Immature natural killer cell (primary cell): ENCODE results near the gene MIS18A. TPM values are rescaled to one million over a fixed set of nuclear protein-coding genes. Genes with fewer than 3 reads are reported as not detected.

Source experiments
- DNase-seq, 3 donors: peaks; one replicate each; pipeline ENCODE4 v3.0.0; 2022; ENCODE audit warnings: mixed read lengths in 1 of 3
- H3K27ac Mint-ChIP-seq, 6 donors: one replicate each; pipeline ENCODE4 v1.8.0; 2020; ENCODE audit warnings: mixed read lengths in 6 of 6, mild to moderate bottlenecking in 5 of 6, inconsistent platforms in 4 of 6, moderate library complexity in 3 of 6
- H3K27me3 Mint-ChIP-seq, 3 donors: one replicate each; pipeline ENCODE4 v1.8.0; 2020 to 2021; ENCODE audit warnings: low read depth in 3 of 3, mild to moderate bottlenecking in 3 of 3, mixed read lengths in 3 of 3, moderate library complexity in 3 of 3, inconsistent platforms in 1 of 3
- H3K36me3 Mint-ChIP-seq, 3 donors: one replicate each; pipeline ENCODE4 v1.8.0; 2020; ENCODE audit warnings: mixed read lengths in 3 of 3, inconsistent platforms in 2 of 3, mild to moderate bottlenecking in 2 of 3
- H3K4me1 Mint-ChIP-seq, 2 donors: one replicate each; pipeline ENCODE4 v1.8.0; 2020; ENCODE audit warnings: inconsistent platforms in 2 of 2, mild to moderate bottlenecking in 2 of 2, mixed read lengths in 2 of 2, moderate library complexity in 1 of 2
- H3K4me3 Mint-ChIP-seq, 5 donors: one replicate each; pipeline ENCODE4 v1.8.0; 2020; ENCODE audit warnings: mild to moderate bottlenecking in 5 of 5, mixed read lengths in 5 of 5, inconsistent platforms in 3 of 5, moderate library complexity in 3 of 5
- H3K9me3 Mint-ChIP-seq, 6 donors: one replicate each; pipeline ENCODE4 v1.8.0; 2020; ENCODE audit warnings: mild to moderate bottlenecking in 6 of 6, mixed read lengths in 6 of 6, inconsistent platforms in 4 of 6, moderate library complexity in 3 of 6
- polyA plus RNA-seq, 3 donors: library from polyadenylated mRNA; unstranded; fragments of 300-500 nt; fragmentation: Illumina TruSeq; gene quantifications; one replicate each; pipeline ENCODE4 v1.2.3, GENCODE V29; 2021

The MIS18A gene
- polyA plus RNA-seq, 3 donors from 2014 or later, result 6.3 to 10.3 (median 8.7) TPM

- no peak overlapping the region for H3K4me3 Mint-ChIP-seq
- no peaks in the 10 kb centered on the region for H3K4me1 Mint-ChIP-seq
- peak in 2 of 3 donors; percentile 9 to 15 for DNase-seq
- H3K27me3 Mint-ChIP-seq, result peaks cover 0 to 14% (median 2%) of the 10 kb centered on the region in 3 donors
- no peaks in the 10 kb centered on the region for H3K36me3 Mint-ChIP-seq
- peaks cover 0 to 3% (median 0%) of the 10 kb centered on the region in 6 donors for H3K9me3 Mint-ChIP-seq
- H3K27ac Mint-ChIP-seq, result no peak overlapping the region
Observed at GRCh38 chr21:32257962-32258785, 20.7 kb downstream of the MIS18A start.

DNA sequence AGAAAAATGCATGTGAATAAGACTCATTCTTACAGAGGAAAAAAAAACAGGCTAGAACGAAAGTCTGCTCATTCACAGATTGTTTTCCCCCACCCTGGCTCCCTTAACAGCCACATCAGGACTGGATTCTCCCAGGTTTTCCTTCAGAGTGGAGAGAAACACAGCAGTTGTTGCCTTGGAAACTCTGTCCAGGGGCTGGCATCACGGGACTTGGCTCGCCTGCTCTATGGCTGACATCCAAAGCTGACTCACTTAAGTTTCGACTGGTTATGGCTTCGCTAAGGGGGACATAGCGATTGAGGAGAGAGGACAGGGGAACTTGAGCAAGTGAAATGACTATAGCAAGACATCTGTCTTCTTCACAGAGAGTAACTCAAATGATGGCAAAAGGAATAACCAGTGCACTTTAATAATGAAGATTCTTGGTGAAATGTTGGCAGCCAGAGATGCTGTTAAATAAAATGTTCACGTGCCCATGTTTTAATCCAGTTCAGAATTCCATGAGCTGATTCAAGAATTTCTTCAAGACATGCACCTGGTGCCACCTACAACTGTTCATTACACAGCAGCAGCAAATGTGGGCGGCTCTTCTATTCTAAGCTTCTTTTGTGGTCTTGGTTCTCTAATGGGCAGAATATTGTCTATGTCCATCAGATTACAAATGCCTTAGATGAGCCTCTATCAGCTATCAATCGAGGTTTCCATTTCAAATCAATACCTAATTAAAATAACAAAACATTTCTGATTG, 21.8 kb downstream of the MIS18A start:
- peaks cover 0 to 14% (median 6%) of the 10 kb centered on the region in 3 donors for H3K27me3 Mint-ChIP-seq
- H3K9me3 Mint-ChIP-seq, result peaks cover 0 to 3% (median 0%) of the 10 kb centered on the region in 6 donors
- no peak for DNase-seq
- no peaks in the 10 kb centered on the region for H3K4me1 Mint-ChIP-seq
- no peak overlapping the region for H3K27ac Mint-ChIP-seq
- no peak overlapping the region for H3K4me3 Mint-ChIP-seq
- H3K36me3 Mint-ChIP-seq, result no peaks in the 10 kb centered on the region

- DNase-seq, result no peak
- Mint-ChIP-seq H3K27me3 (peaks cover 0 to 14% (median 10%) of the 10 kb centered on the region in 3 donors), H3K4me1 (no peaks in the 10 kb centered on the region), H3K4me3 (no peak overlapping the region), H3K36me3 (no peaks in the 10 kb centered on the region), H3K9me3 (peaks cover 0 to 6% (median 0%) of the 10 kb centered on the region in 6 donors), H3K27ac (no peak overlapping the region)
Observed at GRCh38 chr21:32256251-32256650, 22.6 kb downstream of the MIS18A start.

- Mint-ChIP-seq H3K36me3 (no peaks in the 10 kb centered on the region), H3K4me3 (no peak overlapping the region), H3K4me1 (no peaks in the 10 kb centered on the region), H3K9me3 (peaks cover 0 to 4% (median 0%) of the 10 kb centered on the region in 6 donors), H3K27ac (no peak overlapping the region), H3K27me3 (peaks cover 0 to 13% (median 11%) of the 10 kb centered on the region in 3 donors)
- no peak for DNase-seq
Observed at GRCh38 chr21:32253215-32253641, 25.6 kb downstream of the MIS18A start.

DNA sequence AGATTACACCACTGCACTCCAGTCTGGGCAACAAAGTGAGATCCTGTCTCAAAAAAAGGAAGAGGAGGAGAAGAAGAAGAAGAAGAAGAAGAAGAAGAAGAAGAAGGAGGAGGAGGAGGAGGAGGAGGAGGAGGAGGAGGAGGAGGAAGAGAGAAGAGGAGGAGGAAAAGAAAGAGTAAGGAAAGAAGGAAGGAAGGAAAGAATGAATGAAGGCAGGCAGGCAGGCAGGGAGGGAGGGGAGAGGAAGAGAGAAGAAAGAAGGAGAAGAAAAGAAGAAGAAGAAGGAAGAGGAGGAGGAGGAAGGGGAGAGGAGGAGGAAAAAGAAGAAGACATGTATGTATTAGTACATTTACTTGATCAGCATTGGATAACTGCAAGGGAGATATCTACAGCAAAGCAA, 26.7 kb downstream of the MIS18A start:
- Mint-ChIP-seq H3K9me3 (peaks cover 0 to 5% (median 0%) of the 10 kb centered on the region in 6 donors), H3K27ac (no peak overlapping the region), H3K36me3 (peaks cover 0 to under 1% (median 0%) of the 10 kb centered on the region in 3 donors), H3K4me1 (no peaks in the 10 kb centered on the region), H3K27me3 (peaks cover 0 to 19% (median 13%) of the 10 kb centered on the region in 3 donors), H3K4me3 (no peak overlapping the region)
- no peak for DNase-seq

DNA sequence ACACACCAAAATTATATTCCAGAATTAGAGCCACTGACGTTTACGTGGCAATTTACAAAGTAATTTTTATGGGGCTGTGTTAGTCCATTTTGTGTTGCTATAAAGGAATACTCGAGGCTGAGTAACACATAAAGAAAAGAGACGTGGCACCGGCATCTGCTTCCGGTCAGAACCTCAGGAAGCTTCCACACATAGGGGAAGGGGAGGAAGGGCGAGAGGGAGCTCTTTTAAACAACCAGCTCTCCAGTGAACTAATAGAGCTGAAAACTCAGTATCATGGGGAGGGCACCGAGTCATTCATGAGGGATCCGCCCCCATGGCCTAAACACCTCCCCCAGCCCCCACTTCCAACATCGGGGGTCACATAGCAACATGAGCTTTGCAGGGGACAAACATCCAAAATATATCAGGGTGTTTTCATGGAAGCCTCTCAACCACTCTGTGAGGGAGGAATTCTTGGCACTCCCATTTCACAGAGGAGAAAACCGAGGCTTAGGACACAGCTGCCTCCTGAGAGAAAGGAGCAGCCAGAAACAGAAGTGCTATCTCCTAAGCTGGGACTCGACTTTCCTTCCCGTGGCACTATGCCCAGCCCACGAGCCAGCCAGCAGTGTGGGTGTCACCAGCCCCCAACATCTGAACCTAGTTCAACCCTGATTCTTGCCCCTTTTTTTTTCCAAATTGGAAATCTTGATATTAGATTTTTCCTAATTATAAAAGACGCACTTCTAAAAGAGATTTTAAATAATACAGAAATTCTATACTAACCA, 29.2 kb downstream of the MIS18A start:
- peaks cover 0 to 3% (median 0%) of the 10 kb centered on the region in 3 donors for H3K36me3 Mint-ChIP-seq
- peaks cover 2 to 10% (median 9%) of the 10 kb centered on the region in 3 donors for H3K27me3 Mint-ChIP-seq
- no peak overlapping the region for H3K4me3 Mint-ChIP-seq
- DNase-seq, result no peak
- H3K4me1 Mint-ChIP-seq, result no peaks in the 10 kb centered on the region
- H3K27ac Mint-ChIP-seq, result no peak overlapping the region
- H3K9me3 Mint-ChIP-seq, result peaks cover 0 to 5% (median 0%) of the 10 kb centered on the region in 6 donors

DNA sequence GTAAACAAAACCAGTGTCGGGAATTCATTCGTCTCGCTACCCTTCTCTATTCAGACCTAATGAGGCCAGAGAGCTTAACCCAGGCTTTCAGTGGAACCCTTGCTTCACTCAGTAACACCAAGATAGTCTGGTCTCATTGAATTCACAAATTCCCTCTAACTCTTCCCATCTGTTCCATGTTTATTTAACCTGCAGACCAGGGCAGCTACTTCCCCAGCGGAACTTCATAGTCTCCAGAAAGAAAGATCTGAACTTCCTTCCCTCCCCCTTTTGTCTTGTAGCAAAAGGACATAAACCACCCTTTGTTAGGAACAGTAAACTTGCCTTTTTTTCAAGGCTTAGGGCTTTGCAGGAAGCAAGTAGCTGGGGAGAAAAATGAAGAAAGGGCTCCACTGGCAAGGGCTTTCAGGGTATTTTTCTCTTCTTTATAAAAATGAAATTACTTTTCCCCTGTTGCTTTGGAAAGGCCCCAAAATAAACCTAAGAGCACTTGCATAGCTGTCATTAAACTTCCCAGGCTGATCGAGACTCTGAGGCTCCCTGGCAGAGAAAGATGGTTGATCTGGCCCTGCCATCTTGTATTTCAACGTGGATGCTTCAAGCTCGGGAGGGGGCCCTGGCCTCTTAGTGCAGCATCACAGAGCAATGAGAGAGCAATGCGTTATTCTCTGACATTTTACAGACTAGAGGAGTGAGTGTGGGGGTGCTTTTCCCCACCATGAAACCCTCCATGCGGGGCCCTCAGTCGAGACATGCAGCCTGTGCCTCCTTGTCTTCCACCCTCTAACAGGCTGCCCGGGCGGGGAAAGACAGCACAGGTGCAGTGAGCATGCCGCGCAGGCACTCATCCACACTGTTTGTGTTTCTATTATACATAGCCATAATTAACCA, 30.0 kb downstream of the MIS18A start:
- Mint-ChIP-seq H3K9me3 (peaks cover 0 to 5% (median 0%) of the 10 kb centered on the region in 6 donors), H3K27me3 (peaks cover 2 to 10% (median 9%) of the 10 kb centered on the region in 3 donors), H3K36me3 (peaks cover 0 to 3% (median 0%) of the 10 kb centered on the region in 3 donors), H3K4me3 (no peak overlapping the region), H3K27ac (no peak overlapping the region), H3K4me1 (no peaks in the 10 kb centered on the region)
- no peak for DNase-seq

- H3K27me3 Mint-ChIP-seq, result peaks cover 2 to 16% (median 6%) of the 10 kb centered on the region in 3 donors
- H3K36me3 Mint-ChIP-seq, result peaks cover 0 to 3% (median 0%) of the 10 kb centered on the region in 3 donors
- no peak for DNase-seq
- H3K4me1 Mint-ChIP-seq, result no peaks in the 10 kb centered on the region
- H3K27ac Mint-ChIP-seq, result no peak overlapping the region
- peaks cover 0 to 5% (median 0%) of the 10 kb centered on the region in 6 donors for H3K9me3 Mint-ChIP-seq
- no peak overlapping the region for H3K4me3 Mint-ChIP-seq
Observed at GRCh38 chr21:32246571-32247140, 32.2 kb downstream of the MIS18A start.

- no peak for DNase-seq
- Mint-ChIP-seq H3K4me3 (no peak overlapping the region), H3K9me3 (peaks cover 0 to 1% (median 0%) of the 10 kb centered on the region in 6 donors), H3K27ac (no peak overlapping the region), H3K36me3 (peaks cover 0 to 3% (median 0%) of the 10 kb centered on the region in 3 donors), H3K4me1 (no peaks in the 10 kb centered on the region), H3K27me3 (peaks cover 2 to 20% (median 2%) of the 10 kb centered on the region in 3 donors)
Observed at GRCh38 chr21:32245971-32246370, 32.9 kb downstream of the MIS18A start.

GRCh38 chr21:32240851-32241687, 37.8 kb downstream of the MIS18A start:
- Mint-ChIP-seq H3K9me3 (peaks cover 0 to 1% (median 0%) of the 10 kb centered on the region in 6 donors), H3K4me1 (no peaks in the 10 kb centered on the region), H3K36me3 (no peaks in the 10 kb centered on the region), H3K27ac (no peak overlapping the region), H3K4me3 (no peak overlapping the region), H3K27me3 (peaks cover 2 to 20% (median 4%) of the 10 kb centered on the region in 3 donors)
- no peak for DNase-seq

- H3K4me1 Mint-ChIP-seq, result no peaks in the 10 kb centered on the region
- H3K4me3 Mint-ChIP-seq, result no peak overlapping the region
- peaks cover 0 to 20% (median 8%) of the 10 kb centered on the region in 3 donors for H3K27me3 Mint-ChIP-seq
- H3K27ac Mint-ChIP-seq, result no peak overlapping the region
- H3K9me3 Mint-ChIP-seq, result peaks cover 0 to 1% (median 0%) of the 10 kb centered on the region in 6 donors
- no peaks in the 10 kb centered on the region for H3K36me3 Mint-ChIP-seq
- DNase-seq, result no peak
Observed at GRCh38 chr21:32239551-32239950, 39.3 kb downstream of the MIS18A start.

- H3K36me3 Mint-ChIP-seq, result no peaks in the 10 kb centered on the region
- no peaks in the 10 kb centered on the region for H3K4me1 Mint-ChIP-seq
- no peak overlapping the region for H3K27ac Mint-ChIP-seq
- no peak for DNase-seq
- H3K27me3 Mint-ChIP-seq, result peaks cover 0 to 17% (median 8%) of the 10 kb centered on the region in 3 donors
- no peak overlapping the region for H3K4me3 Mint-ChIP-seq
- H3K9me3 Mint-ChIP-seq, result peaks cover 0 to 1% (median 0%) of the 10 kb centered on the region in 6 donors
Observed at GRCh38 chr21:32238063-32238462, 40.8 kb downstream of the MIS18A start.
